Hepatocyte (in vitro differentiated cells): ENCODE data around the gene CLK2.

ENCODE experiments used
- CTCF ChIP-seq: fragments of 200-600 bp; sonication (generic); IDR thresholded peaks from 2 replicates; pipeline ENCODE4 v1.5.1; 2016; ENCODE audit warnings: antibody characterized with exemption, mild to moderate bottlenecking; ENCODE audit not compliant: poor library complexity
- EZH2 ChIP-seq: fragments of 200-600 bp; sonication (generic); IDR thresholded peaks from 2 replicates; pipeline ENCODE4 v1.6.1; 2016; ENCODE audit warnings: antibody characterized with exemption, mild to moderate bottlenecking, borderline replicate concordance
- EZH2phosphoT487 ChIP-seq: fragments of 200-600 bp; sonication (generic); IDR thresholded peaks from one replicate; pipeline ENCODE4 v1.6.1; 2018; ENCODE audit warnings: antibody characterized with exemption, mild to moderate bottlenecking, low read depth, moderate library complexity; ENCODE audit not compliant: unreplicated experiment, severe bottlenecking

- TF ChIP-seq CTCF: no peak
- TF ChIP-seq EZH2phosphoT487: no peak
- TF ChIP-seq EZH2: no peak
Observed at GRCh38 chr1:155277902-155278688, 4.8 kb upstream of the CLK2 start.
